Measurements from ENCODE around the gene PBX3.

DNA sequence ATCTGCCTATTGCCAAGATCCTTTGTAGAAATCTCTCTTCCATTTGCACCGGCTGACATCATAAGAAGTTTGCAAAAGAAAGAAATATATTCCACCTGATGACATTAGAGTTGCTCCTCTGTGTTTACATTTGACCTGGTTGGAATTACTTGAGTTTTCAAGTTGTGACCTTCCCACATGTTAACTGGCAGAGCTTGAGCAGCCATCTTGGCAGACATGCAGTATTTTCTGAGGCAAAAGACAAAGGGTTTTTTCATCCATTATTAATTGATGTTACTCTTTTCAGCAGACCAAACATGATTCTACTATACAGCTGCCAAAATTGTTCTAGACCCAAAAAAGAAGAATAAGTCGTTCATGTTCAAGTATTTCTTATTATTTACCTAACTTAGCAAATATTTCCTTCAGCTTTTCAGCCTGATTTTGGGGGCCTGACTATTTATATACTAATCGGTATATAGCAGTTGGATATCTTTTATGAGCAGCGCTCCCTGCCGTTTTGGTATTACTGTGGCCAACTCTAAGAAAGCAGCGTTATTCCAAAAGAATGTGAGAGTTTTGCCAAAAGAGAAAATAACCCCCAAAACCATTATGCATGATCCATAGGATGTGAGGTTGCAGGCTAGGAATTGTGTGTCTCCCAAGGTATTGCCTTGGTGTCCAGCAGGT, 212.9 kb downstream of the PBX3 start:
- no peak for TF ChIP-seq POLR2AphosphoS5 (IDR thresholded peaks at IDR 0.05; ENCODE audit: insufficient read depth in 1 of 2, low read depth in 1 of 2)
- TF ChIP-seq CTCF (IDR thresholded peaks at IDR 0.05): no peak
- TF ChIP-seq POLR2A (IDR thresholded peaks at IDR 0.05): no peak
